ENCODE measurements around the gene STX18. TPM values are rescaled to one million over a fixed set of nuclear protein-coding genes. Genes with fewer than 3 reads are reported as not detected.

The STX18 gene
- total RNA-seq, 4 donors from 2014 or later = 16.1 to 41.9 (median 20.5) TPM

DNA sequence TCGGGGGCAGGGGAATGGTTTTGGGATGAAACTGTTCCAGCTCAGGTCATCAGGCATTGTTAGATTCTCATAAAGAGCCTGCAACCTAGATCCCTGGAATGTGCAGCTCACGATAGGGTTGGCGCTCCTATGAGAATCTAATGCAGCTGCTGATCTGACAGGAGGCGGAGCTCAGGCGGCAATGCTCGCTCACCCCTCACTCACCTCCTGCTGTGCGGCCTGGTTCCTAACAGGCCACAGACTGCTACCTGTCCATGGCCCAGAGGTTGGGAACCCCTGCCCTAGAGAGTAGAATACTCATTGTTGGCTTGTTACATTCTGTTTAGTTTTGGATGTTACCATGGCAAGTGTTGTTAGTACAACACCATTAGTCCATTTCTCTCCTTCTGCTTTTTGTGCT lies 40.8 kb upstream of the STX18 start:
- Histone ChIP-seq H3K4me1 (no peaks in the 10 kb centered on the region), H3K27ac (no peak overlapping the region), H3K27me3 (no peaks in the 10 kb centered on the region), H3K9me3 (no peaks in the 10 kb centered on the region), H3K4me3 (no peak overlapping the region), H3K36me3 (peaks cover 3% of the 10 kb centered on the region)
- TF ChIP-seq CTCF (IDR thresholded peaks at IDR 0.05) (no peak), POLR2AphosphoS5 (IDR thresholded peaks at IDR 0.05) (no peak), POLR2A (IDR thresholded peaks at IDR 0.05) (no peak), EP300 (IDR thresholded peaks at IDR 0.05) (no peak)
- WGBS = 98% methylated on average over 7 of the region's 7 CpGs
- DNase-seq (ENCODE audit: low spot score in 2 of 2) = no peak

- Histone ChIP-seq H3K4me3 (no peak overlapping the region), H3K9me3 (no peaks in the 10 kb centered on the region), H3K36me3 (peaks cover 3% of the 10 kb centered on the region), H3K27ac (no peak overlapping the region), H3K4me1 (peaks cover 4% of the 10 kb centered on the region), H3K27me3 (no peaks in the 10 kb centered on the region)
- TF ChIP-seq POLR2A (IDR thresholded peaks at IDR 0.05) (no peak), EP300 (IDR thresholded peaks at IDR 0.05) (no peak), POLR2AphosphoS5 (IDR thresholded peaks at IDR 0.05) (no peak), CTCF (IDR thresholded peaks at IDR 0.05) (no peak)
- 87% methylated on average over 2 of the region's 2 CpGs for WGBS
- DNase-seq (ENCODE audit: low spot score in 2 of 2) = no peak
Observed at GRCh38 chr4:4580494-4580893, 38.6 kb upstream of the STX18 start.

DNA sequence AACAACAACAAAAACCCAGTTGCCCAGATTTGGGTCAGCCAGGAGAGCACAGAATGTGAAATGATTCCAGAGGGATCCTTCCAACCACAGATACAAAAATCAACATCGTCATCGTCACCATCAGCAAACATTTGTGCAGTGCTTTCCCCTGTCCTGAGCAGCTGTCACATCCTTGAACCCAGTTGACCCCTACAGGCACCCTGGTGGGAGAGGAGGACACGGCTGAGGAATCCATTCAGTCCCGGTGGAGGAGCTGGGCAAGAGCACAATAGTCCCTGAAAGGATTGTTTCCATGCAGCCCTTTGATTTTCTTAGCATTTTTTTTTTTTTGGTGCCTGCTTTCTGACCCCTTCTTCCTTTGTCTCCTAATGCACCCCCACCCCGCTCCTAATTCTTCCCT lies 37.1 kb upstream of the STX18 start:
- TF ChIP-seq CTCF (IDR thresholded peaks at IDR 0.05) (no peak), POLR2AphosphoS5 (IDR thresholded peaks at IDR 0.05) (no peak), POLR2A (IDR thresholded peaks at IDR 0.05) (no peak), EP300 (IDR thresholded peaks at IDR 0.05) (no peak)
- no peaks in the 10 kb centered on the region for H3K27me3 ChIP-seq
- no peak for DNase-seq (ENCODE audit: low spot score in 2 of 2)
- no peaks in the 10 kb centered on the region for H3K9me3 ChIP-seq
- peaks cover 3% of the 10 kb centered on the region for H3K36me3 ChIP-seq
- H3K27ac ChIP-seq = no peak overlapping the region
- 65% methylated on average over 5 of the region's 5 CpGs for WGBS
- H3K4me1 ChIP-seq = peaks cover 15% of the 10 kb centered on the region
- H3K4me3 ChIP-seq = no peak overlapping the region

- no peak overlapping the region for H3K27ac ChIP-seq
- H3K36me3 ChIP-seq = peaks cover 3% of the 10 kb centered on the region
- no peaks in the 10 kb centered on the region for H3K9me3 ChIP-seq
- H3K4me1 ChIP-seq = peaks cover 15% of the 10 kb centered on the region
- no peak overlapping the region for H3K4me3 ChIP-seq
- H3K27me3 ChIP-seq = no peaks in the 10 kb centered on the region
- TF ChIP-seq CTCF (IDR thresholded peaks at IDR 0.05) = no peak
- TF ChIP-seq POLR2A (IDR thresholded peaks at IDR 0.05) = no peak
- TF ChIP-seq EP300 (IDR thresholded peaks at IDR 0.05) = no peak
- no peak for TF ChIP-seq POLR2AphosphoS5 (IDR thresholded peaks at IDR 0.05)
- 100% methylated on average over 1 of the region's 1 CpG for WGBS
- no peak for DNase-seq (ENCODE audit: low spot score in 2 of 2)
Observed at GRCh38 chr4:4577359-4577875, 35.6 kb upstream of the STX18 start.

GRCh38 chr4:4575284-4576211 lies 33.7 kb upstream of the STX18 start:
- Histone ChIP-seq H3K36me3 (peaks cover 3% of the 10 kb centered on the region), H3K4me1 (peaks cover 15% of the 10 kb centered on the region), H3K9me3 (no peaks in the 10 kb centered on the region), H3K27me3 (no peaks in the 10 kb centered on the region), H3K27ac (peak overlapping the region; percentile 84), H3K4me3 (peak overlapping the region; percentile 82)
- peak; percentile 69 to 83 for DNase-seq (ENCODE audit: low spot score in 2 of 2)
- WGBS = 27% methylated on average over 23 of the region's 71 CpGs
- peak in 1 of 3 donors; percentile 49 for TF ChIP-seq POLR2AphosphoS5 (IDR thresholded peaks at IDR 0.05)
- TF ChIP-seq CTCF (IDR thresholded peaks at IDR 0.05) = peak; percentile 14 to 66
- no peak for TF ChIP-seq POLR2A (IDR thresholded peaks at IDR 0.05)

Measured in suprapubic skin (tissue), 4 donors.